OCI-LY1 (cell line): ENCODE measurements around the gene NT5M.

Experiments used
- CTCF ChIP-seq: fragments of 200-600 bp; sonication (generic), shearing (Covaris generic); IDR thresholded peaks from 2 replicates; pipeline ENCODE4 v1.5.1; 2017; ENCODE audit warnings: mild to moderate bottlenecking, antibody characterized with exemption, low read length, moderate library complexity, mixed read lengths
- EZH2 ChIP-seq: fragments of 200-600 bp; sonication (generic), shearing (Covaris generic); IDR thresholded peaks from 2 replicates; pipeline ENCODE4 v1.8.0; 2017; ENCODE audit warnings: borderline replicate concordance, mixed run types, mild to moderate bottlenecking, antibody characterized with exemption, low read length, moderate library complexity, mixed read lengths

GRCh38 chr17:17384291-17384615, 81.1 kb downstream of the NT5M start:
- TF ChIP-seq CTCF (no peak), EZH2 (no peak)
